GM19395 (cell line): ENCODE data around the gene CCDC40.

Experiments
- ATAC-seq: cut with Tn5 transposase; IDR thresholded peaks from one replicate; pipeline ENCODE4 v1.9.1; 2021; ENCODE audit warnings: mild to moderate bottlenecking, moderate library complexity; ENCODE audit not compliant: unreplicated experiment

The CCDC40 gene

GRCh38 chr17:80110447-80110812 is 74.0 kb downstream of the CCDC40 start:
- no peak for ATAC-seq

GRCh38 chr17:80110927-80111701 is 74.7 kb downstream of the CCDC40 start:
- ATAC-seq: no peak

GRCh38 chr17:80111702-80112470 is 75.4 kb downstream of the CCDC40 start:
- no peak for ATAC-seq

- ATAC-seq: no peak
These were observed 76.1 kb downstream of the CCDC40 start for GRCh38 chr17:80112471-80113032.

GRCh38 chr17:80113033-80113484 is 76.6 kb downstream of the CCDC40 start:
- no peak for ATAC-seq

GRCh38 chr17:80114758-80115157 is 78.3 kb downstream of the CCDC40 start:
- ATAC-seq: no peak

- no peak for ATAC-seq
These were observed 78.7 kb downstream of the CCDC40 start for GRCh38 chr17:80115159-80115558.

- ATAC-seq: no peak
These were observed 80.0 kb downstream of the CCDC40 start for GRCh38 chr17:80116276-80116920.

GRCh38 chr17:80116921-80117380 is 80.5 kb downstream of the CCDC40 start:
- ATAC-seq: no peak

- ATAC-seq: no peak
These were observed 81.3 kb downstream of the CCDC40 start for GRCh38 chr17:80117491-80118401.

- ATAC-seq: no peak
These were observed 82.3 kb downstream of the CCDC40 start for GRCh38 chr17:80118601-80119270.

GRCh38 chr17:80119271-80119791 is 82.9 kb downstream of the CCDC40 start:
- no peak for ATAC-seq

GRCh38 chr17:80119839-80120238 is 83.4 kb downstream of the CCDC40 start:
- ATAC-seq: no peak

GRCh38 chr17:80122026-80122575 is 85.7 kb downstream of the CCDC40 start:
- ATAC-seq: no peak

- ATAC-seq: no peak
These were observed 86.6 kb downstream of the CCDC40 start for GRCh38 chr17:80122926-80123505.

- no peak for ATAC-seq
These were observed 87.3 kb downstream of the CCDC40 start for GRCh38 chr17:80123791-80124190.

GRCh38 chr17:80124351-80124981 is 88.0 kb downstream of the CCDC40 start:
- ATAC-seq: no peak
